ENCODE results near the gene TRAPPC4. TPM values are rescaled to one million over a fixed set of nuclear protein-coding genes. Genes with fewer than 3 reads are reported as not detected.
"Not testable (repeated sequence)": the region's sequence is repeated elsewhere in the genome, so short reads cannot be mapped to it uniquely, and the experiment has no call there.

Gene TRAPPC4
- total and polyA plus RNA-seq, 4 donors, result 21.1 to 35.7 (median 32.4) TPM

DNA sequence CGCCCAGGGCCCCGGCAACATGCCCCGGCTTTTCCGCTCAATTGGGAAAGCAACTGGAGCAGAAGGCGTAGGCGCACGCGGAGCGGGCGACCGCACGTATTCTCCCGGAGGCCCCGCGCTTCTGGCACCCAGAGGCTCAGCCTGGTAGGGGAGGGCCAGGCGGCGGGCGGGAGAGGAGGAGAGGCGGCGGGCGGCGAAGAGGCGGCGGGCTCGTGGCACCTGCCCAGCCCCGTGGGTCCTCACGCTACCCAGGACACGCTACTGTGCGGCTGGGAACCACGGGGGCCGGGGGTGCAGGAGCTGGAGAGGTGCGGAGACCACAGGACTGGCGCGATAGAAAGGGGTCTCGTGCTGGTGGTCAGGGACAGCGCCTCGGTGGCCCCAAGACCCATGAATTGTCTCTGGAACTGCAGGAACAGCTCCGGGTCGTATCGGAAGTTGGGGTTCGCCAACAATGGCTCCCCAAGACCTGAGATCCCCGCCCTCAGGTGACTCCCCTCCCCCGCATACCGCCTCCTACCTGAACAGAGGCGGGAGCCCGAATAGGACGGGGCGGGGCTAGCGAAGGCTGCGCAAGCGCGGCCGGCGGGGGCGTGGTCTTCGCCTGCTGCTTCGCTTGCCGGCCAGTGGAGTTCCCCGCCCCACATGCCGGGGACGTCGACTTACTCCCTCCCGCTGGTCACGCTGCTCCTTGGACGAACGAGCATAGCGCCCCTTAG lies 11.9 kb downstream of the TRAPPC4 start, which contains the start of gene SLC37A4:
TSS of gene SLC37A4 (minus strand) at position 549 of the 719 bp plus-strand sequence.
- no peaks in the 10 kb centered on the region for H3K9me3 ChIP-seq (ENCODE audit: control insufficient read depth in 4 of 4, low read length in 3 of 4)
- H3K27ac ChIP-seq (ENCODE audit: low read depth in 1 of 2, low read length in 2 of 2), result peak within 1 kb of the TSS; percentile 92 to 97
- H3K9ac ChIP-seq (ENCODE audit: low read depth in 1 of 2, low read length in 2 of 2), result peak within 1 kb of the TSS; percentile 77 to 79
- H3K27me3 ChIP-seq (ENCODE audit: control insufficient read depth in 4 of 4, insufficient read depth in 4 of 4, low read length in 3 of 4), result no peaks in the 10 kb centered on the region
- H3K36me3 ChIP-seq (ENCODE audit: control insufficient read depth in 4 of 4, insufficient read depth in 3 of 4, low read depth in 1 of 4, low read length in 3 of 4), result peaks cover 0 to 4% (median 2%) of the 10 kb centered on the region in 4 donors
- peak; percentile 45 to 50 for TF ChIP-seq HNF4A (conservative IDR thresholded peaks at IDR 0.05)
- peak; percentile 29 for TF ChIP-seq FOXA2 (IDR thresholded peaks at IDR 0.05)
- no peak for TF ChIP-seq FOXA1 (IDR thresholded peaks at IDR 0.05)
- TF ChIP-seq, protein P1, sequence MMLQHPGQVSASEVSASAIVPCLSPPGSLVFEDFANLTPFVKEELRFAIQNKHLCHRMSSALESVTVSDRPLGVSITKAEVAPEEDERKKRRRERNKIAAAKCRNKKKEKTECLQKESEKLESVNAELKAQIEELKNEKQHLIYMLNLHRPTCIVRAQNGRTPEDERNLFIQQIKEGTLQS (IDR thresholded peaks at IDR 0.05), result no peak
- peak; percentile 26 for TF ChIP-seq NR2F2 (IDR thresholded peaks at IDR 0.05)
- TF ChIP-seq RAD21 (IDR thresholded peaks at IDR 0.05), result peak; percentile 87 to 91
- TF ChIP-seq, protein P2, sequence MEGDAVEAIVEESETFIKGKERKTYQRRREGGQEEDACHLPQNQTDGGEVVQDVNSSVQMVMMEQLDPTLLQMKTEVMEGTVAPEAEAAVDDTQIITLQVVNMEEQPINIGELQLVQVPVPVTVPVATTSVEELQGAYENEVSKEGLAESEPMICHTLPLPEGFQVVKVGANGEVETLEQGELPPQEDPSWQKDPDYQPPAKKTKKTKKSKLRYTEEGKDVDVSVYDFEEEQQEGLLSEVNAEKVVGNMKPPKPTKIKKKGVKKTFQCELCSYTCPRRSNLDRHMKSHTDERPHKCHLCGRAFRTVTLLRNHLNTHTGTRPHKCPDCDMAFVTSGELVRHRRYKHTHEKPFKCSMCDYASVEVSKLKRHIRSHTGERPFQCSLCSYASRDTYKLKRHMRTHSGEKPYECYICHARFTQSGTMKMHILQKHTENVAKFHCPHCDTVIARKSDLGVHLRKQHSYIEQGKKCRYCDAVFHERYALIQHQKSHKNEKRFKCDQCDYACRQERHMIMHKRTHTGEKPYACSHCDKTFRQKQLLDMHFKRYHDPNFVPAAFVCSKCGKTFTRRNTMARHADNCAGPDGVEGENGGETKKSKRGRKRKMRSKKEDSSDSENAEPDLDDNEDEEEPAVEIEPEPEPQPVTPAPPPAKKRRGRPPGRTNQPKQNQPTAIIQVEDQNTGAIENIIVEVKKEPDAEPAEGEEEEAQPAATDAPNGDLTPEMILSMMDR (IDR thresholded peaks at IDR 0.05; ENCODE audit: low read depth, low read length, missing input control), result no peak
- peak; percentile 63 for TF ChIP-seq YY1 (IDR thresholded peaks at IDR 0.05)
- peak; percentile 25 to 65 for TF ChIP-seq RXRA (IDR thresholded peaks at IDR 0.05)
- peak; percentile 40 to 50 for TF ChIP-seq EGR1 (IDR thresholded peaks at IDR 0.05; ENCODE audit: low read depth in 2 of 2)
- TF ChIP-seq JUND (IDR thresholded peaks at IDR 0.05), result no peak
- TF ChIP-seq, protein P3, sequence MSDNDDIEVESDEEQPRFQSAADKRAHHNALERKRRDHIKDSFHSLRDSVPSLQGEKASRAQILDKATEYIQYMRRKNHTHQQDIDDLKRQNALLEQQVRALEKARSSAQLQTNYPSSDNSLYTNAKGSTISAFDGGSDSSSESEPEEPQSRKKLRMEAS (IDR thresholded peaks at IDR 0.05), result no peak
- peak; percentile 77 for TF ChIP-seq SP1 (IDR thresholded peaks at IDR 0.05)
- TF ChIP-seq, protein P4, sequence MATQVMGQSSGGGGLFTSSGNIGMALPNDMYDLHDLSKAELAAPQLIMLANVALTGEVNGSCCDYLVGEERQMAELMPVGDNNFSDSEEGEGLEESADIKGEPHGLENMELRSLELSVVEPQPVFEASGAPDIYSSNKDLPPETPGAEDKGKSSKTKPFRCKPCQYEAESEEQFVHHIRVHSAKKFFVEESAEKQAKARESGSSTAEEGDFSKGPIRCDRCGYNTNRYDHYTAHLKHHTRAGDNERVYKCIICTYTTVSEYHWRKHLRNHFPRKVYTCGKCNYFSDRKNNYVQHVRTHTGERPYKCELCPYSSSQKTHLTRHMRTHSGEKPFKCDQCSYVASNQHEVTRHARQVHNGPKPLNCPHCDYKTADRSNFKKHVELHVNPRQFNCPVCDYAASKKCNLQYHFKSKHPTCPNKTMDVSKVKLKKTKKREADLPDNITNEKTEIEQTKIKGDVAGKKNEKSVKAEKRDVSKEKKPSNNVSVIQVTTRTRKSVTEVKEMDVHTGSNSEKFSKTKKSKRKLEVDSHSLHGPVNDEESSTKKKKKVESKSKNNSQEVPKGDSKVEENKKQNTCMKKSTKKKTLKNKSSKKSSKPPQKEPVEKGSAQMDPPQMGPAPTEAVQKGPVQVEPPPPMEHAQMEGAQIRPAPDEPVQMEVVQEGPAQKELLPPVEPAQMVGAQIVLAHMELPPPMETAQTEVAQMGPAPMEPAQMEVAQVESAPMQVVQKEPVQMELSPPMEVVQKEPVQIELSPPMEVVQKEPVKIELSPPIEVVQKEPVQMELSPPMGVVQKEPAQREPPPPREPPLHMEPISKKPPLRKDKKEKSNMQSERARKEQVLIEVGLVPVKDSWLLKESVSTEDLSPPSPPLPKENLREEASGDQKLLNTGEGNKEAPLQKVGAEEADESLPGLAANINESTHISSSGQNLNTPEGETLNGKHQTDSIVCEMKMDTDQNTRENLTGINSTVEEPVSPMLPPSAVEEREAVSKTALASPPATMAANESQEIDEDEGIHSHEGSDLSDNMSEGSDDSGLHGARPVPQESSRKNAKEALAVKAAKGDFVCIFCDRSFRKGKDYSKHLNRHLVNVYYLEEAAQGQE (IDR thresholded peaks at IDR 0.05), result peak; percentile 30
- TF ChIP-seq GABPA (IDR thresholded peaks at IDR 0.05 in 1 of 2, conservative IDR thresholded peaks at IDR 0.05 in 1 of 2), result peak in 1 of 2 donors; percentile 74
- WGBS, result under 1% methylated on average over 67 of the region's 67 CpGs
- peak; percentile 99 for DNase-seq (ENCODE audit: low spot score)
- H3K4me3 ChIP-seq (ENCODE audit: low read depth in 1 of 3, low read length in 3 of 3), result peak within 1 kb of the TSS; percentile 71 to 86 (median 85)
- peaks cover 5 to 41% (median 25%) of the 10 kb centered on the region in 4 donors for H3K4me1 ChIP-seq (ENCODE audit: control insufficient read depth in 4 of 4, insufficient read depth in 4 of 4, low read length in 3 of 4)

DNA sequence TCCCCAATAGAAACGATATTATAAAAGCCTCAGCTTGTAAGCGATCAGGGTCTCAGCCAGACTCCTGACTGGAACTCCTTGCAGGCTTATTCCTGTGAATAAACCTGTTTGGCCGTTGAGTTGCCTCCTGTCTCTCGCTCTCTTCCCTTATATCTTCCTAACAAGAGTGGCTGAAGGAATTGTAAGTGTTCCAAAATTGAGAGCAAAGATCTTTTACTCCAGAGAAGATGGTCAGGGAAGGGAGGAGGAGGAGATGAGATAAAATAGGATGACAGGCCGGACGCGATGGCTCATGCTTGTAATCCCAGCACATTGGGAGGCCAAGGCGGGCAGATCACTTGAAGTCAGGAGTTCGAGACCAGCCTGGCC lies 13.3 kb downstream of the TRAPPC4 start:
- DNase-seq (ENCODE audit: low spot score), result no peak
- 90% methylated on average over 9 of the region's 9 CpGs for WGBS

DNA sequence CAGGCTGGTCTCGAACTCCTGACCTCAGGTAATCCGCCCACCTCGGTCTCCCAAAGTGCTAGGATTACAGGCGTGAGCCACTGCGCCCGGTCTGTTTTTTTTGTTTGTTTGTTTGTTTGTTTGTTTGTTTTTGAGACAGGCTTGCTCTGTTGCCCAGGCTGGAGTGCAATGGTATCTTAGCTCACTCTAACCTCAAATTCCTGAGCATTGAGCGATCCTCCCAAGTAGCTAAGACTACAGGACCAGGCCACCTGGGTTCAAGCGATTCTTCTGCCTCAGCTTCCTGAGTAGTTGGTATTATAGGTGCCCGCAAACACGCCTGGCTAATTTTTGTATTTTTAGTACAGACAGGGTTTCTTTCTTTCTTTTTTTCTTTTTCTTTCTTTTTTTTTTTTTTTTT lies 14.9 kb downstream of the TRAPPC4 start:
- whole genome bisulfite sequencing, result 91% methylated on average over 10 of the region's 10 CpGs
- H3K4me3 ChIP-seq (ENCODE audit: low read depth in 1 of 3, low read length in 3 of 3); H3K36me3 ChIP-seq (ENCODE audit: control insufficient read depth in 4 of 4, insufficient read depth in 3 of 4, low read depth in 1 of 4, low read length in 3 of 4); H3K27me3 ChIP-seq (ENCODE audit: control insufficient read depth in 4 of 4, insufficient read depth in 4 of 4, low read length in 3 of 4); DNase-seq (ENCODE audit: low spot score); H3K9ac ChIP-seq (ENCODE audit: low read depth in 1 of 2, low read length in 2 of 2); H3K9me3 ChIP-seq (ENCODE audit: control insufficient read depth in 4 of 4, low read length in 3 of 4); H3K27ac ChIP-seq (ENCODE audit: low read depth in 1 of 2, low read length in 2 of 2): not testable (repeated sequence)
- H3K4me1 ChIP-seq (ENCODE audit: control insufficient read depth in 4 of 4, insufficient read depth in 4 of 4, low read length in 3 of 4), result peaks cover 0 to 13% (median 6%) of the 10 kb centered on the region in 4 donors

More for the DNA sequence above, 13.3 kb downstream of the TRAPPC4 start:
- no peak overlapping the region for H3K27ac ChIP-seq (ENCODE audit: low read depth in 1 of 2, low read length in 2 of 2)
- H3K4me3 ChIP-seq (ENCODE audit: low read depth in 1 of 3, low read length in 3 of 3), result no peak overlapping the region
- H3K9ac ChIP-seq (ENCODE audit: low read depth in 1 of 2, low read length in 2 of 2), result no peak overlapping the region
- H3K27me3 ChIP-seq (ENCODE audit: control insufficient read depth in 4 of 4, insufficient read depth in 4 of 4, low read length in 3 of 4), result no peaks in the 10 kb centered on the region
- H3K36me3 ChIP-seq (ENCODE audit: control insufficient read depth in 4 of 4, insufficient read depth in 3 of 4, low read depth in 1 of 4, low read length in 3 of 4), result no peaks in the 10 kb centered on the region
- no peaks in the 10 kb centered on the region for H3K9me3 ChIP-seq (ENCODE audit: control insufficient read depth in 4 of 4, low read length in 3 of 4)
- peaks cover 0 to 27% (median 12%) of the 10 kb centered on the region in 4 donors for H3K4me1 ChIP-seq (ENCODE audit: control insufficient read depth in 4 of 4, insufficient read depth in 4 of 4, low read length in 3 of 4)
- TF ChIP-seq, protein P5, sequence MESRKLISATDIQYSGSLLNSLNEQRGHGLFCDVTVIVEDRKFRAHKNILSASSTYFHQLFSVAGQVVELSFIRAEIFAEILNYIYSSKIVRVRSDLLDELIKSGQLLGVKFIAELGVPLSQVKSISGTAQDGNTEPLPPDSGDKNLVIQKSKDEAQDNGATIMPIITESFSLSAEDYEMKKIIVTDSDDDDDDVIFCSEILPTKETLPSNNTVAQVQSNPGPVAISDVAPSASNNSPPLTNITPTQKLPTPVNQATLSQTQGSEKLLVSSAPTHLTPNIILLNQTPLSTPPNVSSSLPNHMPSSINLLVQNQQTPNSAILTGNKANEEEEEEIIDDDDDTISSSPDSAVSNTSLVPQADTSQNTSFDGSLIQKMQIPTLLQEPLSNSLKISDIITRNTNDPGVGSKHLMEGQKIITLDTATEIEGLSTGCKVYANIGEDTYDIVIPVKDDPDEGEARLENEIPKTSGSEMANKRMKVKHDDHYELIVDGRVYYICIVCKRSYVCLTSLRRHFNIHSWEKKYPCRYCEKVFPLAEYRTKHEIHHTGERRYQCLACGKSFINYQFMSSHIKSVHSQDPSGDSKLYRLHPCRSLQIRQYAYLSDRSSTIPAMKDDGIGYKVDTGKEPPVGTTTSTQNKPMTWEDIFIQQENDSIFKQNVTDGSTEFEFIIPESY (IDR thresholded peaks at IDR 0.05), result no peak
- TF ChIP-seq, protein P3 (IDR thresholded peaks at IDR 0.05), result no peak
- TF ChIP-seq EGR1 (IDR thresholded peaks at IDR 0.05; ENCODE audit: low read depth in 2 of 2) (no peak), SP1 (IDR thresholded peaks at IDR 0.05) (no peak), FOXA1 (IDR thresholded peaks at IDR 0.05) (no peak), RXRA (IDR thresholded peaks at IDR 0.05) (no peak), TAF1 (conservative IDR thresholded peaks at IDR 0.05) (no peak)
